ENCODE results near the gene IL11. TPM values are rescaled to one million over a fixed set of nuclear protein-coding genes. Genes with fewer than 3 reads are reported as not detected.

IL11 gene
- total RNA-seq, 2 experiments from 2014 or later, result 0.50 to 0.68 TPM

DNA sequence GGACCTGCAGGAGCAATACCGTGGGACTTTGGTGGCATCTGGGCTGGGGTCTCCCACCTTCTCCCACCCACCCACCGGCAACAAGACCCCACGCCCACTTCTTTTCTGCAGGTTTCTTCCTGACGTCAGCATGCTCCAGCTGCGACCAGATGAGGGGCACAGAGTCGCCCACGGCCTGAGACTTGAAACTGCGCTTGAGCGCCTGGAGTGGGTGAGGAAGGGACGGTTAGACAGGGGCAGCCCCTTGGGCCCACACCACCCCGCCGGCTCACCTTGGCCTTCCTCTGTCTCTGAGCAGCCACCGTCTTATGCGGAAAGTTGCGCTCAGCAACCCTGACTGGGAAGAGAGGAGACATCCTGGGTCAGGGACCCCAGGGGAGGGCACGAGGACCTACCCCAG lies 9.4 kb downstream of the IL11 start:
- Mint-ChIP-seq H3K9me3 (ENCODE audit: low read depth) (no peaks in the 10 kb centered on the region), H3K4me3 (no peak overlapping the region), H3K36me3 (no peaks in the 10 kb centered on the region), H3K27me3 (peaks cover 16% of the 10 kb centered on the region), H3K27ac (no peak overlapping the region), H3K4me1 (no peaks in the 10 kb centered on the region)
- CTCF ChIA-PET, result no interaction called here
- DNase-seq, result no peak
- no peak for ATAC-seq

DNA sequence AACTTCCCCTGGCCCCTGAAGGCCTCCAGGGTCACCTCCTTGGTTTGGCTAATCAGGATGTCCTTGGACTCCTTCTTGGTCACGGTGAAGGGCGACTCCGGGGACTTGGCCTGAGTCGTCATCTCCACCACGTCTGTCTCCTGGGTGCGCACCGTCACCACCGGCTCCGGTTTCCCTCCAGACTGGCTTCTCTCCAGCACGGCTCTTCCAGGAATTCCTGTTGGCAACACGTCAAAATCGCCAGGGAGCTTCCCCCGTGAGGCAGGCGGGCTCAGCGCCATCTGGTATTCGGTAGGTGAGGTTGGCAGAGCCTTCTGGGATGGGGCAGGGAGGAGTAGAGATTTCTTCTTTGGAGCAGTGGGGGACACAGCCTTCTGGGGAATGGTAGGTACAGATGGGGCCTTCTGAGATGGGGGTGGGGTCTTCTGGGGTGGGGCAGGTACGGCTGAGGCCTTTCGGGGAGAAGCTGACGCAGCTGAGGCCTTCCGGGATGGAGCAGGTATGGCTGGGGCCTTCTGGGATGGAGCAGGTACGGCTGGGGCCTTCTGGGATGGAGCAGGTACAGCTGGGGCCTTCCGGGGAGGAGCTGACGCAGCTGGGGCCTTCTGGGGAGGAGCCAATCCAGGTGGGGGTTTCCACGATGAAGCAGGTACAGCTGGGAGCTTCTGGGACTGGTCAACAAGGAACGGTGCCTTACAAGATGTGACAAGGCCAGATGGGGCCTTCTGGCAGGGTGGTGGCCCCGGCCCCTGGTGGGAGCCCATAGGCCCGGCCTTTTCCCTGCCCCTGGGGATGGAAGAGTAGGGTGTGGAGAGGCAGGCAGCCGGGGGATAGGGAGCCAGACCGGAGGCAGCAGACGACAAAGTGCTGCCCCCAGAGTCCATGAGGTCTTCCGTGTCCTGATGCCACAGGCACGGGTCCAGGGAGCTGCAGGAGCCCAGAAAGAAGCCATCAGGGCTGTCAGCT lies 11.0 kb downstream of the IL11 start:
- H3K9me3 Mint-ChIP-seq (ENCODE audit: low read depth), result no peaks in the 10 kb centered on the region
- H3K27ac Mint-ChIP-seq, result no peak overlapping the region
- DNase-seq (no peak), ATAC-seq (no peak)
- H3K36me3 Mint-ChIP-seq, result no peaks in the 10 kb centered on the region
- peaks cover 25% of the 10 kb centered on the region for H3K27me3 Mint-ChIP-seq
- no peak overlapping the region for H3K4me3 Mint-ChIP-seq
- CTCF ChIA-PET, result interaction anchor here (1.3 kb wide), 1 partner anchor 58 kb away, joined by 3 read pairs; no protein-coding TSS in a partner anchor
- peaks cover under 1% of the 10 kb centered on the region for H3K4me1 Mint-ChIP-seq

GRCh38 chr19:55358493-55358892 lies 11.8 kb downstream of the IL11 start:
- H3K27ac Mint-ChIP-seq, result no peak overlapping the region
- no peaks in the 10 kb centered on the region for H3K36me3 Mint-ChIP-seq
- no peak for ATAC-seq
- CTCF ChIA-PET, result interaction anchor here (1.3 kb wide), 1 partner anchor 57 kb away, joined by 3 read pairs; no protein-coding TSS in a partner anchor
- no peak for DNase-seq
- no peak overlapping the region for H3K4me3 Mint-ChIP-seq
- H3K9me3 Mint-ChIP-seq (ENCODE audit: low read depth), result no peaks in the 10 kb centered on the region
- peaks cover 29% of the 10 kb centered on the region for H3K27me3 Mint-ChIP-seq
- peaks cover 4% of the 10 kb centered on the region for H3K4me1 Mint-ChIP-seq

DNA sequence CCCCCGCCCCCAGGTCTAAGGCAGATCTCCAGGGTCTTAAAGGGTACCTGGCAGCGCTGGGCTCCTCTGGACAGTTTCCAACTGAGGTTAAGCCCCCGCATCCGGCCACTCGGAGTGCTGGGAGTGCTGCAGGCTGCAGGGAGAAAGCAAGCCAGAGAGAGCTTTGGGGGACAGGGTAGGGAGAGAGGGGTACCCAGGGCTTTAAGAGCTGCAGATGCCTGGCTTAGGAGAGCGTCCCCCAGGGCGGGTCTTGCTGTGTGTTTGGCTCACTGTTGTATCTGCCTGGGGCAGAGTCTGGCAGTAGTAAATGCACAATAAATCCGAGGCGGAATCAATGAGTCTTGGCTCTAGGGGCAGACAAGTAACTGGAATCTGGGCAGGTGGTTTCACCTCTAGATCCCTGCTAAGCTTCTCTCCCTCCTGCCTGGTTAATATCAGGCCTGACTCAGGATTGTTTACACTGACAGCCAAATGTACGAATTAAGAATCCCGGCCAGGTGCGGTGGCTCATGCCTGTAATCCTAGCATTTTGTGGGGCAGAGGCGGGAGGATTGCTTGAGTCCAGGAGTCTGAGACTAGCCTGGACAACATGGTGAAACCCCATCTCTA lies 14.9 kb downstream of the IL11 start:
- DNase-seq, result no peak
- Mint-ChIP-seq H3K9me3 (ENCODE audit: low read depth) (no peaks in the 10 kb centered on the region), H3K27ac (no peak overlapping the region), H3K27me3 (peaks cover 54% of the 10 kb centered on the region), H3K4me1 (peaks cover 31% of the 10 kb centered on the region), H3K36me3 (no peaks in the 10 kb centered on the region), H3K4me3 (no peak overlapping the region)
- ATAC-seq, result no peak
- CTCF ChIA-PET, result interaction anchor here (1.0 to 1.9 kb wide), 3 partner anchors 14 to 28 kb away, joined by 3 to 4 read pairs (median 3); partner anchors contain the start of genes KMT5C and TMEM238

GRCh38 chr19:55354698-55355212 lies 15.5 kb downstream of the IL11 start, which contains the start of gene COX6B2:
Gene COX6B2 (minus strand): TSS chr19:55354719. CDS start chr19:55354521, 198 bp downstream.
- Mint-ChIP-seq H3K4me3 (peak within 1 kb of the TSS; percentile 60), H3K27ac (peak within 1 kb of the TSS; percentile 21), H3K4me1 (peaks cover 31% of the 10 kb centered on the region), H3K27me3 (peaks cover 54% of the 10 kb centered on the region), H3K36me3 (no peaks in the 10 kb centered on the region), H3K9me3 (ENCODE audit: low read depth) (no peaks in the 10 kb centered on the region)
- CTCF ChIA-PET, result interaction anchor here (1.2 to 1.9 kb wide), 2 partner anchors 15 to 29 kb away, joined by 3 to 4 read pairs; partner anchors contain the start of genes KMT5C and TMEM238
- DNase-seq (no peak), ATAC-seq (no peak)

- peak overlapping the region; percentile 21 for H3K27ac Mint-ChIP-seq
- DNase-seq, result peak; percentile 74
- H3K4me3 Mint-ChIP-seq, result peak overlapping the region; percentile 60
- peak; percentile 86 for ATAC-seq
- H3K4me1 Mint-ChIP-seq, result peaks cover 31% of the 10 kb centered on the region
- H3K27me3 Mint-ChIP-seq, result peaks cover 54% of the 10 kb centered on the region
- H3K9me3 Mint-ChIP-seq (ENCODE audit: low read depth), result no peaks in the 10 kb centered on the region
- CTCF ChIA-PET, result interaction anchor here (1.9 kb wide), 1 partner anchor 29 kb away, joined by 4 read pairs; the partner anchor contains the start of gene TMEM238
- no peaks in the 10 kb centered on the region for H3K36me3 Mint-ChIP-seq
Observed at GRCh38 chr19:55353803-55354697, 16.2 kb downstream of the IL11 start.

GRCh38 chr19:55353356-55353802 lies 16.9 kb downstream of the IL11 start:
- Mint-ChIP-seq H3K9me3 (ENCODE audit: low read depth) (no peaks in the 10 kb centered on the region), H3K27me3 (peaks cover 54% of the 10 kb centered on the region), H3K36me3 (no peaks in the 10 kb centered on the region), H3K4me3 (peak overlapping the region; percentile 60), H3K4me1 (peaks cover 31% of the 10 kb centered on the region), H3K27ac (no peak overlapping the region)
- no peak for ATAC-seq
- no peak for DNase-seq
- CTCF ChIA-PET, result interaction anchor here (1.7 kb wide), 1 partner anchor 51 kb away, joined by 3 read pairs; no protein-coding TSS in a partner anchor

DNA sequence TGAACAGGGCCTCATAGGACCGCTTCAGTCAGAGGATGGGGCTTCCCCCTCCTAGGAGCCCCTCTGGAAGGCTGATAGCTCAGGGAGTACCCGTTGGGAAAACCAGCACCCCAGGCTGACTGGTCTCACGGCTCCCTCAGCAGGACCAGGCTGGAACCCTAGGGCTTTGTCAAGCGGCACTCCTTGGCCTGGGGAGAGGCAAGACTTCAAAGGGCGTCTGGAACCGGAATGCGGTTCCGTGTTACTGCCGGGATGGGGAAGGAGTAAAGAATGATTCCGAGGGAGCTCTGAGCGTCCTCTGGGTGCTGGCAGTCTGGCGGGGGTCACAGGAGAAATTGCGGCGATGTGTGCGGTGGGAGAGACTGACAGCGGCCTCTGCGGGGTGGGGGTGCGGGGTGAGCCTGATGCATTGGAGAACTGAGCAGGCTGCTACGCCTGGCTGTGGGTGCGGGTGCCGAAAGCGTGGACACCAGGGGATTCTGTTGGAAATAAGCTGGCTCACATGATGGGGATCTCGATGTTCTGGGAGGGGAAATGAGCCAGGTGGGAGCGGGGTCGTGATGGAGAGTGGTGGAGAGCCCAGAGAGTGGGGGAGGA lies 17.6 kb downstream of the IL11 start:
- H3K27me3 Mint-ChIP-seq, result peaks cover 54% of the 10 kb centered on the region
- H3K9me3 Mint-ChIP-seq (ENCODE audit: low read depth), result no peaks in the 10 kb centered on the region
- CTCF ChIA-PET, result interaction anchor here (0.8 to 1.7 kb wide), 4 partner anchors 12 to 211 kb away, joined by 3 to 5 read pairs (median 3); partner anchors contain the start of gene KMT5C
- no peak overlapping the region for H3K27ac Mint-ChIP-seq
- ATAC-seq (no peak), DNase-seq (no peak)
- H3K36me3 Mint-ChIP-seq, result no peaks in the 10 kb centered on the region
- H3K4me1 Mint-ChIP-seq, result peaks cover 31% of the 10 kb centered on the region
- peak overlapping the region; percentile 10 for H3K4me3 Mint-ChIP-seq

DNA sequence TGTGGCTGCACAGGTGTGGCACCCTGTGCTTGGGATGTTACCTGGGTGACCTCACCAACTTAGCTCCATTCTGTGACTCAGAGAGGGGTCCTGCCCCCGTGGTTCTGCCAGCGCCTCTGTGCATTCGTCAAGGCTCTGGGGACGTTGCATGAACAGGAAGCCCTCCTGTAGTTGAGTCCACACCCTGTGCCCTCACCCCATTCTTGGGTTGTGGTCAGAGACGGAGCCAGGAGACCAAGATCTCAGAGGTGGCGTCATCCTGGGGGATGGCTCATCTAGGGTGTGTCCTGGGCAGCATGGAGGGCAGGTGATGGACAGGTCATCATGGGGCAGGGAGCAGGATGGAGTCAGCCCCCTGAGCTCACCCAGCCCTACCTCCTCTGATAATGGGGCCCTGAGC lies 18.2 kb downstream of the IL11 start:
- Mint-ChIP-seq H3K27ac (no peak overlapping the region), H3K9me3 (ENCODE audit: low read depth) (no peaks in the 10 kb centered on the region), H3K27me3 (peaks cover 49% of the 10 kb centered on the region), H3K4me3 (no peak overlapping the region), H3K36me3 (no peaks in the 10 kb centered on the region), H3K4me1 (peaks cover 31% of the 10 kb centered on the region)
- CTCF ChIA-PET, result interaction anchor here (0.8 to 1.7 kb wide), 4 partner anchors 11 to 210 kb away, joined by 3 to 5 read pairs (median 3); partner anchors contain the start of gene KMT5C
- DNase-seq (peak; percentile 64), ATAC-seq (peak; percentile 18)

DNA sequence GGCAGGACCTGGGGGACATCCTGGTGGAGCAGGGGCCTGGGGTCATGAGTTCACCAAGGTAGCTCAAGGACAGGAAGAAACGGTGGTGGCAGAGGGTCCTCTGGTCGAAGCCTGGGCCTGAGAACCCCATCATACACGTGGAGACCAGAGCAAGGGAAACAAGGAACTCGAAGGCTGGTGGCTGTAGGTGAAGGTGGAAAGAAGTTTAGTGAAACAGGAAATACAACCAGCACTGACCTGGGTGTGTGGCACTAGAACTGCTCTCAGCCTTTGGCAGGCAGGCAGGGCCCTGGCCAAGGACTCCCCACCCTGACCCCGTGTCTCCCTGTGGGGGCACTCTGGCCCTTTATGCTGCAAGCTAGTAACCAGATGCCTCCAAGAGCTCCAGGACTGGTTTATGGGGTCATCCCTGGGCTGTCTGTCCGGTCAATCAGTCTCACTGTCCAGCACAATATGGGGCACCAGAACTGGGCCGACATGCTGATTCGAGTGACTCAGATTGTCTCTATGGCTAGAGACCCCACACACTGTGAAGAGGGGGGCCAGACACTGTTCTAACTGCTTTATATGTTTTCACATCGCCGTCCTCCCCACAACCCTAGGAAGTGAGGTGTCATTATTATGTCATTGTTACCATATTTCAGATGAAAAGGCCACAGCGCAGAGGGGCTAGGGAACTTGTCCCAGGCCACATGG lies 19.5 kb downstream of the IL11 start:
- H3K27me3 Mint-ChIP-seq, result peaks cover 36% of the 10 kb centered on the region
- ATAC-seq (no peak), DNase-seq (no peak)
- CTCF ChIA-PET, result interaction anchor here (0.6 to 1.3 kb wide), 4 partner anchors 11 to 67 kb away, joined by 3 to 4 read pairs (median 4); partner anchors contain the start of gene KMT5C
- H3K27ac Mint-ChIP-seq, result peak overlapping the region; percentile 59
- H3K4me3 Mint-ChIP-seq, result no peak overlapping the region
- no peaks in the 10 kb centered on the region for H3K36me3 Mint-ChIP-seq
- no peaks in the 10 kb centered on the region for H3K9me3 Mint-ChIP-seq (ENCODE audit: low read depth)
- peaks cover 31% of the 10 kb centered on the region for H3K4me1 Mint-ChIP-seq

DNA sequence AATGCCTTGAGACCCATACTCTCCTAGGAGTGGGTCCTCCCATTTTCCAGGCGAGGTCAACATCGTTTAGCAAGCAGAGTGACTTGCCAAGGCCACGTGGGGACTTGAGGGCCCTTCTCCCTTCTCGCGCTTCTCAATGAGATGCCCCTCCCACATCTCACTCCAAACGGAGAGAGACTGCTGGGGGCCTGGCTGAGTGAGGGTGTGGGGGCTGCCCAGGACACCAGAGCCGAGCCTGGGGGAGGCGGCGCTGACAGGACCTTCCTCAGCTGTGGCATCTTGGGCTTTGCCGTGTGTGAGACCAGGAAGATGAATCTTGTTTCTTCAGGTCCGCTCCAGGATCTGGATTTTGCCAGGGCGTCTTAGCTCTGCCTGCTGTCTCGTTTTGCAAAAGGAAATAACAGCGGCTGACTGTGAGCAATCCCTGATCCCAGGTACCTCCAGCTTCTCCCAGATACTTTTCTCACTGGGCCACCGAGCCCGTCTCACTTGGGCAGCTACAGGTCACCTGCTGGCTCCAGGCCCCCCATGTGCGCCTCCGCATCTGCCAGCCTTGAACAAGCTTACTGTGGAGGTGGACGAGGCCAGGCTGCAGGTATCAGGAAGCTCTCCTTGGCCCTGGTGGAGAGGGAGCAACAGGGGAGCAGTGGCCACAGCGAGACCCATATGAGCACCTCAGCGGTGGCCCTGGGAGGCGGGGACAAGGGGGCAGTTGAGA lies 21.8 kb downstream of the IL11 start:
- Mint-ChIP-seq H3K36me3 (no peaks in the 10 kb centered on the region), H3K27me3 (peaks cover 24% of the 10 kb centered on the region), H3K4me3 (no peak overlapping the region), H3K27ac (no peak overlapping the region), H3K9me3 (ENCODE audit: low read depth) (no peaks in the 10 kb centered on the region), H3K4me1 (peaks cover 26% of the 10 kb centered on the region)
- CTCF ChIA-PET, result interaction anchor here (0.9 kb wide), 1 partner anchor 47 kb away, joined by 5 read pairs; no protein-coding TSS in a partner anchor
- ATAC-seq, result no peak
- no peak for DNase-seq
